Neural cell (in vitro differentiated cells): Measurements from ENCODE around the gene SLIT3.
A peak's percentile ranks its signal among the peaks of the same experiment; 100 is the strongest.

Experiments used
- EZH2 ChIP-seq: fragments of 200-600, 300-800 bp; shearing (Covaris generic), sonication (generic); IDR thresholded peaks from 2 replicates; pipeline ENCODE4 v1.6.1; 2014; ENCODE audit warnings: antibody characterized with exemption, low read length, borderline replicate concordance, mild to moderate bottlenecking; ENCODE audit not compliant: insufficient read depth, poor library complexity, severe bottlenecking
- POLR2AphosphoS5 ChIP-seq: IDR thresholded peaks from 2 replicates; pipeline ENCODE4 v1.6.1; 2012
- TAF1 ChIP-seq: IDR thresholded peaks from 2 replicates; pipeline ENCODE4 v1.6.1; 2012; ENCODE audit warnings: low read depth
- TF ChIP-seq, protein P1 (sequence below): fragments of 450-650 bp; IDR thresholded peaks from 2 replicates; pipeline ENCODE4 v1.5.1; 2014; ENCODE audit warnings: antibody characterized with exemption, mild to moderate bottlenecking, moderate library complexity; ENCODE audit not compliant: poor library complexity, severe bottlenecking

DNA sequence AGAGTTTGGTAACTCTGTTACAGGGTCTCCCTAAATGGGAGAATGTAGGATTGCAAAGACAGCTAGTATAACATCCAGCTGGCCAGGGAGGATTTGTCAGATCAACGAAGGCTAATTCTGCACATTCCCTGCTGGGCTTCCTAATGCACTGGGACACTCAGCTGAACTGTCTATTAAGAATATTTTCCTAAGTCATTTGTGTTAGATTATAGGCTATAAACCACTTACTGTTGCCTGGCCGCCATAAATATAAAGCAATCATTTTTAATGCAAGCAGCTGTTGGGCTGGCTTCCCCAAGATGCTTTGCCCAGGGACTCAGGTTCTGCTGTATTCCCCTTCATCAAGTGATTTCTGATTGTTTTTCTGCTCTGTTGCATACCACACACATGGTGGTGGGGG is 35.3 kb upstream of the SLIT3 start:
- TF ChIP-seq, protein P1, sequence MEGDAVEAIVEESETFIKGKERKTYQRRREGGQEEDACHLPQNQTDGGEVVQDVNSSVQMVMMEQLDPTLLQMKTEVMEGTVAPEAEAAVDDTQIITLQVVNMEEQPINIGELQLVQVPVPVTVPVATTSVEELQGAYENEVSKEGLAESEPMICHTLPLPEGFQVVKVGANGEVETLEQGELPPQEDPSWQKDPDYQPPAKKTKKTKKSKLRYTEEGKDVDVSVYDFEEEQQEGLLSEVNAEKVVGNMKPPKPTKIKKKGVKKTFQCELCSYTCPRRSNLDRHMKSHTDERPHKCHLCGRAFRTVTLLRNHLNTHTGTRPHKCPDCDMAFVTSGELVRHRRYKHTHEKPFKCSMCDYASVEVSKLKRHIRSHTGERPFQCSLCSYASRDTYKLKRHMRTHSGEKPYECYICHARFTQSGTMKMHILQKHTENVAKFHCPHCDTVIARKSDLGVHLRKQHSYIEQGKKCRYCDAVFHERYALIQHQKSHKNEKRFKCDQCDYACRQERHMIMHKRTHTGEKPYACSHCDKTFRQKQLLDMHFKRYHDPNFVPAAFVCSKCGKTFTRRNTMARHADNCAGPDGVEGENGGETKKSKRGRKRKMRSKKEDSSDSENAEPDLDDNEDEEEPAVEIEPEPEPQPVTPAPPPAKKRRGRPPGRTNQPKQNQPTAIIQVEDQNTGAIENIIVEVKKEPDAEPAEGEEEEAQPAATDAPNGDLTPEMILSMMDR = no peak
- TF ChIP-seq TAF1 (no peak), EZH2 (no peak), POLR2AphosphoS5 (peak; percentile 79)
